Activated CD4-positive, alpha-beta T cell treated with anti-CD3 and anti-CD28 coated beads, Interleukin-2, amount 50 U/mL, for 1 hour (primary cell): ENCODE results near the gene OVOL1.

Experiments used
- DNase-seq: peaks from one replicate; pipeline ENCODE4 v3.0.0-alpha.2; 2020

OVOL1 gene

GRCh38 chr11:65778431-65778900 is 8.4 kb upstream of the OVOL1 start:
- no peak for DNase-seq

- no peak for DNase-seq
Observed at GRCh38 chr11:65778901-65779668, 7.8 kb upstream of the OVOL1 start.

DNA sequence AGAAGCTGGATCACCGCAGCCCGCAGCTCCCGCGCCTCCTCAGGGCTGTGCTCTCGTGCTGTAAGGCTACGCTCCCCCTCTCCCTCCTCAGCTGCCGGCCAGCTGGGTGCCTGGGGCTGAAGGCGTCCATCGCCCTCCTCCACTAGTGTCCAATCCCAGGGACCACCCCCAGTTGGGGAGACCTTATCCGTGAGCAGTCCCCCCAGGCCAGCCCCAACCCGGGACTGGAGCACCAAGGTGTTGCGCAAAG is 7.3 kb upstream of the OVOL1 start:
- no peak for DNase-seq

GRCh38 chr11:65779919-65780769 is 6.7 kb upstream of the OVOL1 start:
- DNase-seq, result peak; percentile 77

DNA sequence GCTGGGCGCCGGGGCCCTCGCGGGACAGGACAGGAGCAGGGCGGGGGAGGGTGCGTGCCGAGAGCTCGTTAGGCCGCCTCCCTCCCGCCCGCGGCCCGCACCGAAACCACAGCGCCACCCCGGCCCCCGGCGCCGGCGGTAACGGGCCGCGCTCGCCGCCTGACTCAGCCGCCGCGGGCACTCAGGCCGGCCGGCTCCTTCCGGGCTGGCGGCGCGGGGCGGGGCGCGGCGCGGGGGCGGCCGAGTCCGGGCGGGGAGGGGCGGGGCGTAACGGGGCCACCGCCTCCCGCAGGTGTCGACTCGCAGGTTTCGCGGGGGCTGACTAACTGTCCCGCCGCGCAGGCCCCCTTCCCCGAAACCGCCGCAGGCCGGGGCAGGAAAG is 6.1 kb upstream of the OVOL1 start, which contains the start of gene AP5B1:
Gene AP5B1 (minus strand): TSS at position 207 of the 382 bp plus-strand sequence. CDS start 385 bp downstream, outside the sequence.
- DNase-seq, result peak; percentile 65

DNA sequence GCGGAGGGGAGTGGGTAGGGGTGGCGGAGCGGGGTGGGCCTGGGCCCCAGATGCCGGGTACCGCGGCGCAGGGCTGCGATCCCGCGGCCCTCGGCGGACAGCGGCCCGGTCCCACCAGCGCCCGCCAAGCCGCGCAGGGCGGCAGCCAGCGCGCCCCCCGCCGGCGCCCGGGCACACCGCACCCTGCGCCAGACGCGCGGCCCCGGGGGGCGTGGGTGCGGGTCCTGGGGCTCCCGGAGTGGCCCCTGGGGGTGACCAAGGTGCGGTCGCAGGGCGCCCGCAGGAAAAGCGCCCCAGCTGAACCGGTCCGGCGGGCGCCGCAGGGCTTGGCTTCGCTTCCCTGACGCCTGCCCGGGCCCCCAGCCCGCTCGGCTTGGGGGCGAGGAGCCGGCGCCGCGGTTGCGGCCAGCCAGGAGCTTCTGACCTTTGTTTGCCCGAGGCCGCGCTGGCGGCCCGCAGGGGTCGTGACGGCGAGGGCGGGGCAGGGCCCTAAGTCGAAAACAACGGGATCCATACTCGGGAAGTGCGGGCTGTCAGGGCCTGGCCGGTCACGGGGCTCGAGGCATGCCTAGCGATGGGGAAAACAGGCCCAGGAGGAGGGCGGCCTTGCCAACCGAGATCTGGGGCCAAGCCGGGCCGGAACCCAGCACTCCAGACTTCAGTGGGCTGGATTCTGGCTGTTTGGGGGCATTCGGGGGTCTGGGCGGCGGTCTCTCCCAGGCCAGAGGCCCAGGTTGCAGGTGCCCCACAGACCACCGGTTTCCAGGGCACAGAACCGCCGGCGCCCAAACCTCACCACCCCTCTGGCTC is 5.5 kb upstream of the OVOL1 start:
- DNase-seq, result no peak

DNA sequence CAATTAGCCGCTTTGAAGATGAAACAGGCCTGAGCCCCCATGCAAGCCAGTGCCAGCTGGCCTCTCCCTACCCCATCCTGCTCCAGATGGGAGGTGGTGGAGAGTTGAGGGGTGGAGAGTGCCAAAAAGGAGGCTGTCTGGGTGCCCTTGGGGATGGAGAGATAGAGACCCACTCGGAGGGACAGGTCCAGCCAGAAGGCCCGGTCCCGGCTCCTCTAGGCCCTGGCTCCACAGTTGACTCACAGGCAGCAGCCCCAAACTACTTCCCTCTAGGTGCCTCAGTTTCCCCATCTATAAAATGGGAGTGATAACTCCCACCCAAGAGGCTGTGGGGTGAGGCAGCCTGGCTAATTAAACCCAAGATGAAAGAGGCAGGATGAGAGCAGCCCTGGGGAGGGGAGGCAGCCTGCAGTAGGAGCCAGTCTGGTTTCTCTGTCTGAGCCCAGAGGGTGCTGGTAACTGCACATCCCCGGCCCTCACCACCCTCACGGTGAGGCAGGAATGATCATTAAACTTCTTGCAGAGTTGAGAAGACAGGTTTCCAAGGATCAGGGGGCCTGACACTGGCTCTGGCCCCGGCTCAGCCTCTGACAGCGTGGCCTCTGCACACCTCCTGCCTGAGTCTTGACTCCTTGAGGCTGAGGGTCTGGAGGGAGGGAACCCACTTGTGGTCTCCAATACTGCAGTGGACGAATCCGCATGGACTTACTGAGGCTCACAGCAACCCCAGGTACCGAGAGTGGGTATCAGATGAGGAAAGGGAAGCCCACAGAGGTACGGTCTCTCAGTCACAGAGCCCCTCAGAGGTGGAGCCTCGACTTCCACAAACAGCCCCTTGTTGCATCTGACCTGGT is 4.7 kb upstream of the OVOL1 start:
- no peak for DNase-seq

- DNase-seq, result no peak
Observed at GRCh38 chr11:65782816-65783228, 4.0 kb upstream of the OVOL1 start.

DNA sequence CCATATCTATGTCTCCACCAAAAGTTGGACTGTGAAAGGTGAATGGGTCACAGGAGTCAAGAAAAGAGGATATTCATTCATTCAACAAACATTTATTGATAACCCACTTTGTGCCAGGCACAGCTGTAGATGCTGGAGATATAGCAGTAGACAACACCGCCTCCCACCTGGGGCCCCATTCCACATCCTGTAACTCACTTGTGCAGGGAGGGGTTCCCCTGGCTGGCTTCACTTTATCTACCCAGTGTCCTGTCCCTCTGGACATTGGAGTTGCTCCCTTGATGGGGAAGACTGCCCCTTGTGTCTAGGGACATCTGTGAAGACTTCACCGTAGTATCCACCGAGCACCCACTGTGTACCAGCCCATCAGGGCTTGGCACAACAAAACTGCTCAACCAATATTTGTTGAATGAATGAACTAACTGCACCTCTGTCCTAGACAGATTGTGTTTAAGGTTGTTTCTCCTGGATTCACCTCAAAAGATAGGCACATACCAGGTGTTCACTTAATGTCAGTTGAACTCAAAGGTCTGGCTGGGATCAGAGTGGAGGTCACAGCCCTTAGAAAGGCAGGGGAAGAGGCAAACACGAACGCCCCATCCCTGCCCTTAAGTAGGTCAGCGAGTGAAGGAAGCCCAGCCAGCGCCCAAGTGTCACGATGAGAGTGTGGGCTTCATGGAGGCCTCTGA is 1.4 kb upstream of the OVOL1 start:
- DNase-seq, result no peak

DNA sequence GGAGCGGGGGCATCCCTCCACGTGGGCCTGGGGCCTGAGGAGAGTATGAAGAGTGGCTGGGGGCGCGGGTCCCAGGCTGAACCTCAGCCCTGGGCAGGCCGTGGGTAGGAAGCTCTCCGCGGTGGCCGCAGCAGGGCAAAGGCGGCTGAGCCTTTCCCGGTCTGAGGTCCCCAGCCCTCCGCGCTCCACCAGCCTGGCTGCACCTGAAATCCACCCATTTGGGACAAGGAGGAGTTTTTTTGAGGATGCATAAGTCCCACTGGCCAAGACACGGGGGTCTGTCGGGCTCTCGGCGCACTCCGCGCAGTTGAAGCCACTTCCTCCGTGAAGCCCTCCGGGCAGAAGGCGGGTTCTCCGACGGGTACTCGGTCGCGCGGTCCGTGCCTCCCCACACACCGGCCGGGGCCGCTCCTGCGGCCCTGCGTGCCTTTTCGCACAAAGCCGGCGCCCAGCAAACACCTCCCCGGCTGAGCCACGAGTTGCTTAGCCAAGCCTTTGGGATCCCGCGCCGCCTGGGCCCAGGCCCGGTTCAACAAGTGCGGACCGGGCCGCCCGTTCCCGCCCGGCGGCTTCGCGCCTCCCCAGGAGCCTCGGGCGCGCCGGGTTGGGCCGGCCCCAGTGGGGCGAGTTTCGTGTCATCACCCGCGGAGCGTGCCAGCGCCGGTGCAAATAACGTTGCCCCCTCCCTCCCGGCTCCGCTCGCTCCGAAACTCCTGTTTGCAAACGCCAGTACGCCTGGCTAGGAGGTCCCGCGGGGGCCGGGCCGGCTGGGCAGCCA is 666 bp upstream of the OVOL1 start:
- peak; percentile 14 for DNase-seq

- DNase-seq, result no peak
Observed at GRCh38 chr11:65787649-65788622, 1.1 kb downstream of the OVOL1 start.

- DNase-seq, result no peak
Observed at GRCh38 chr11:65788821-65789220, 2.0 kb downstream of the OVOL1 start.

- no peak for DNase-seq
Observed at GRCh38 chr11:65789230-65790103, 2.6 kb downstream of the OVOL1 start.

DNA sequence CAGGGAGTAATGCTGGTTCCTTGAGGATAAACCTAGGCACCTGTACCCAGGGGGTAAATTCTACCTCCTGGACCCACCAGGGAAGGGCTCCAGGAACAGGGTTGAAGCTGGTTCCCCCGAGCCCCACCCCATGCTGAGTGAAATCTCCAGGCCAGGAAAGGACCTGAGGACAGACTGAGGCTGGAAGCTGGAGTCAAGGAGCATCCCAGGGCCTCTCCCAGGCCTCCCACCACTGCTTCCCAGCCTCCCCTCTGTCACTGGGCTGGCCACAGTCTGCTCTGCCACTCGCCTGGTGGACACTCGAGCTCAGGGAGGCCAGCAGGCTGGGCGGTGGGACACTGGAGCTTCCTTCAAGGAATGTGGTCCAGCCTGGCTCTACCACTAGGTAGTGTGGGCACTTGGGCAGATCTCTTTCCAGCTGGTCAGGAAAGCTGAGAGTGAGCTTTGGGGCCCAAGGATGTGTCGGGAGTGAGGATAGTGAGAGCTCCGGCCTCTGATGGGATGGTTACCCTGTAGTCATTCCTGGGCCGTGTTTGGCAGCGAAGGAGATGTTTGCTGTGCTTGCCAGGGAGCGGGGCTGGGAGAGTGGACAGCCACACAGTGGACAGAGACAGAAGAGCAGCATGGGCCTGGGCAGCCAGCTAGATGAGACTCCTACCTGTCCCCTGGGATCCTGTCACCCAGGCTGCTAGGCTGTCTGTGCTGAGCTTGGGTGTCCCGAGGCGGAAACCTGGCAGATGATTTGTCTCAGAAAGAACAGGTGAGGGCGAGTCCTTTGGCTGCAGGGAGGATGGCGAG is 3.4 kb downstream of the OVOL1 start:
- no peak for DNase-seq

DNA sequence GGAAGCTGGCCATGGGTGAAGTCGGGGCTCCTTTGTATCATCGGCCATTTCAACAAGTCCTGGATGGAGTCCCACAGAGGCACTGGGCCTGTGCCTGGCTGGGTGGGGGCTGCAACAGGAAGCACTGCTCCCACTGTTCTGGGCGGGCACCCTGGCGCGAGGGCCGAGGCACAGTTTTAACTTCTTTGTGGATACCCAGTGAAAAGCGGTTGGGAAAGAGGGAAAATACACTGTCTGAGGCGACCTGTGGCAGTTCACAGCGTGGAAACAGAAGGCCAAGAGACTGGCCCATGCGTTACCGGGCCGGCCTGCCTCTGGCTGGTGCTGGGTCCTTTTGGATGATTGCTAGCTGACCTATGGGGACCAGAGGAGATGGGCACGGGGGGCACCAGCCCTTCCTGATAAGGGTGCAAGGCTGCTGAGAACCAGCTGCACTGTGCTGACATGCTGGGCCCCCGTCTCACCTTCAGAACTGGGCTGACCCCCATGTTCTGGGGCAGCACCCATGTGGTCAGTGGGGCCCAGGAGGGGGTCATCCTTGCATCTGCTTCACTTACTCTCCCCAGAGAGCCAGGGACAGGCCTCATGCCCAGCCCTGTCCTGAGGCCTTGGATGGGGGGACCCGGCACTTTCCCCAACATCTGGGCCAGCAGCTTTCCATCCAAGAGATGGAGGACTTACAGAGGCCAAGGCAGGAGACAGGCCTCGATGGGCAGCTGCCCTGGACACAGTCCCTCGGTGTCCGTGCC is 4.2 kb downstream of the OVOL1 start:
- DNase-seq, result no peak

DNA sequence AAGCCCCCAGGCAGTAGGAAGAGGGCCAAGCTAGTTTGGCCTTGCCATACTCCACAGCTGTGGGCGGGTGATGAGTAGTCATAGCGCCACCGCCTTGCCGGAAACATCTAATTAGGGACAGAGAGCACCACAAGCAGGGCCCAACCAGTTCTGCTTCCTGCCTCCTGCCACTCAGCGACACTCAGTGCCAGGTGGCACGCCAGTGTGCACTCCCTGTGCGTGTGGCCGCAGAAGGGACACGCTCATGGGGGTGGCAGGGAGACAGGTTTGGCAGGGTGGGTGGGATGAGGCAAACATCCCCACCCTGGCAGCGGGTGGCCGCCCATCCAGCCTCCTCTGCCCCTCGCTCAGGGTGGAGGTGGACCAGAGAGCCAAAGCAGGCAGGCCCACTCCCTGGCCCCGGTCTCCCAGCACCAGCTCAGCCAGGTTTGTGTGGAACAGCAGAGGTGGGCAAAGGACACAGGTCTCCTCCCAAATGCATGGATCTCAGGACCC is 4.9 kb downstream of the OVOL1 start:
- DNase-seq, result peak; percentile 29

GRCh38 chr11:65792456-65792855 is 5.6 kb downstream of the OVOL1 start:
- no peak for DNase-seq
